Measurements from ENCODE around the gene ALDH1L1.

DNA sequence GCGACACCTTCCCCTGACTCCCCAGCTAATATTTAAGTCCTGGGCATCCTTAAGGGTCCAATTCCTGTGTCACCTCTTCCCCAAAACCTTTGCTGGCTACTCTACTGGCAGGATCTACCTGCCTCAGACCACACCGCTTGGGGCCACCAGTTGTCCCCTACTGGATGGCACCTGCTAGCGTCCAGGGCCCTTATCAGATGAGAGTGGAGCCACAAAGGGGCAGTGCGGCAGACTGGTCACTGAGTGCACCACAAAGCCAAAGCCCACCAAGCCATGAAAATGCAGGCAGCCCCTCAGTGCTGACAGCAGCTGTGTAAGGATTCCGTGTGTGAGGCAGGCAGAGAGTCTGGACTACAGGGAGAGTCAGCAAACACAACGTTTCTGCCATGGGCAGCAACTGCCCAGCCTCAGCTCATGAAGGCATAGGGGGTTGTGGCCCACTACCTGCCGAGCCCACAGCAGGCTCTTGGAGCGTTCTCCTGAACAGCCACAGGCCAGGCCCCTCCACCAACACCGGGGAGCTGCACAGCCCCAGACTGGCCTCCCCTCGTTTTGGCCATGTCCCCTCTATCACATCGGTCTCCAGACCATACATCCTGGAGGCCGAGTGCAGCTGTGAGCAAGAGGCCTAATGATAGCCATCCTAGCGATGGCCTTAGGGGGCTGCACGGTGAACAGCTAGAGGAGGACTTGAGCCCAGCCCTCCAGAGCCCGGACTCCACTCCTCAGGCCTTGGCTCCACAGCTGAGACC is 32.3 kb downstream of the ALDH1L1 start:
- TF ChIP-seq, protein P1, sequence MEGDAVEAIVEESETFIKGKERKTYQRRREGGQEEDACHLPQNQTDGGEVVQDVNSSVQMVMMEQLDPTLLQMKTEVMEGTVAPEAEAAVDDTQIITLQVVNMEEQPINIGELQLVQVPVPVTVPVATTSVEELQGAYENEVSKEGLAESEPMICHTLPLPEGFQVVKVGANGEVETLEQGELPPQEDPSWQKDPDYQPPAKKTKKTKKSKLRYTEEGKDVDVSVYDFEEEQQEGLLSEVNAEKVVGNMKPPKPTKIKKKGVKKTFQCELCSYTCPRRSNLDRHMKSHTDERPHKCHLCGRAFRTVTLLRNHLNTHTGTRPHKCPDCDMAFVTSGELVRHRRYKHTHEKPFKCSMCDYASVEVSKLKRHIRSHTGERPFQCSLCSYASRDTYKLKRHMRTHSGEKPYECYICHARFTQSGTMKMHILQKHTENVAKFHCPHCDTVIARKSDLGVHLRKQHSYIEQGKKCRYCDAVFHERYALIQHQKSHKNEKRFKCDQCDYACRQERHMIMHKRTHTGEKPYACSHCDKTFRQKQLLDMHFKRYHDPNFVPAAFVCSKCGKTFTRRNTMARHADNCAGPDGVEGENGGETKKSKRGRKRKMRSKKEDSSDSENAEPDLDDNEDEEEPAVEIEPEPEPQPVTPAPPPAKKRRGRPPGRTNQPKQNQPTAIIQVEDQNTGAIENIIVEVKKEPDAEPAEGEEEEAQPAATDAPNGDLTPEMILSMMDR (IDR thresholded peaks at IDR 0.05): no peak
- TF ChIP-seq POLR2AphosphoS5 (IDR thresholded peaks at IDR 0.05) (no peak), POLR2A (IDR thresholded peaks at IDR 0.05) (no peak), EP300 (IDR thresholded peaks at IDR 0.05; ENCODE audit: low read depth) (no peak)

Data from transverse colon (tissue), 4 donors.